Choroid plexus epithelial cell (primary cell): ENCODE data around the gene ERBB2.
A peak's percentile ranks its signal among the peaks of the same experiment; 100 is the strongest.

Source experiments
- DNase-seq: peaks from one replicate; pipeline ENCODE4 v3.0.0-alpha.2; 2010; ENCODE audit warnings: low read depth
- H3K4me3 ChIP-seq: 2 replicates; pipeline ENCODE4 v1.5.1; 2011; ENCODE audit warnings: low read depth, mild to moderate bottlenecking, control low read depth, low read length, moderate library complexity
- TF ChIP-seq, protein P1 (sequence below): conservative IDR thresholded peaks from 2 replicates; pipeline ENCODE4 v1.5.1; 2011; ENCODE audit warnings: low read depth, mild to moderate bottlenecking, control low read depth, inconsistent platforms, low read length, moderate library complexity

The ERBB2 gene

DNA sequence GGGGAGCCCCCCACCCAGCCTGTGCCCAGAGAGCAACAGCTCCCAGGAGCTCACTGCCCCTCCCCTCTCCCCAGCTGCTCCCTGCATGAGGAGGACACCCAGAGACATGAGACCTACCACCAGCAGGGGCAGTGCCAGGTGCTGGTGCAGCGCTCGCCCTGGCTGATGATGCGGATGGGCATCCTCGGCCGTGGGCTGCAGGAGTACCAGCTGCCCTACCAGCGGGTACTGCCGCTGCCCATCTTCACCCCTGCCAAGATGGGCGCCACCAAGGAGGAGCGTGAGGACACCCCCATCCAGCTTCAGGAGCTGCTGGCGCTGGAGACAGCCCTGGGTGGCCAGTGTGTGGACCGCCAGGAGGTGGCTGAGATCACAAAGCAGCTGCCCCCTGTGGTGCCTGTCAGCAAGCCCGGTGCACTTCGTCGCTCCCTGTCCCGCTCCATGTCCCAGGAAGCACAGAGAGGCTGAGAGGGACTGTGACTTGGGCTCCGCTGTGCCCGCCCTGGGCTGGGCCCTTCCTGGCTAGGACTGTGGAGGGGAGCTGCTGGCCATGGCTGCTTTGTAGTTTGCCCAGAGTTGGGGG, 34.1 kb upstream of the ERBB2 start:
- no peak for DNase-seq
- TF ChIP-seq, protein P1, sequence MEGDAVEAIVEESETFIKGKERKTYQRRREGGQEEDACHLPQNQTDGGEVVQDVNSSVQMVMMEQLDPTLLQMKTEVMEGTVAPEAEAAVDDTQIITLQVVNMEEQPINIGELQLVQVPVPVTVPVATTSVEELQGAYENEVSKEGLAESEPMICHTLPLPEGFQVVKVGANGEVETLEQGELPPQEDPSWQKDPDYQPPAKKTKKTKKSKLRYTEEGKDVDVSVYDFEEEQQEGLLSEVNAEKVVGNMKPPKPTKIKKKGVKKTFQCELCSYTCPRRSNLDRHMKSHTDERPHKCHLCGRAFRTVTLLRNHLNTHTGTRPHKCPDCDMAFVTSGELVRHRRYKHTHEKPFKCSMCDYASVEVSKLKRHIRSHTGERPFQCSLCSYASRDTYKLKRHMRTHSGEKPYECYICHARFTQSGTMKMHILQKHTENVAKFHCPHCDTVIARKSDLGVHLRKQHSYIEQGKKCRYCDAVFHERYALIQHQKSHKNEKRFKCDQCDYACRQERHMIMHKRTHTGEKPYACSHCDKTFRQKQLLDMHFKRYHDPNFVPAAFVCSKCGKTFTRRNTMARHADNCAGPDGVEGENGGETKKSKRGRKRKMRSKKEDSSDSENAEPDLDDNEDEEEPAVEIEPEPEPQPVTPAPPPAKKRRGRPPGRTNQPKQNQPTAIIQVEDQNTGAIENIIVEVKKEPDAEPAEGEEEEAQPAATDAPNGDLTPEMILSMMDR, result peak; percentile 4
- no peak overlapping the region for H3K4me3 ChIP-seq

DNA sequence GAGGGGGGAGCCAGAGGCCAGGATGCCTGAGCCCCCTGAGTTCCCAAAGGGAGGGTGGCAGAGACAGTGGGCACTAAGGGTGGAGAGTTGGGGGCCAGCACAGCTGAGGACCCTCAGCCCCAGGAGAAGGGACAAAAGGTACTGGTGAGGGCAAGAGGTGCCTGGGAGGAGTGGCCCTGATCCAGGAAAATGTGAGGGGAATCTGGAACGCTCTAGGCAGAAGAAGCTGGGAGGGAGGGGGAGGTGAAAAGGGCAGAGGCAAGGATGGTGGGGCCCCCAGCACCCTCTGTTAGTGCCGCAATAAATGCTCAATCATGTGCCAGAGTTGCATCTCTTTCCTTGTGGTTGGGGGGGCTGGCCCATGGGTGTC, 33.6 kb upstream of the ERBB2 start:
- no peak for DNase-seq
- TF ChIP-seq, protein P1, result no peak
- no peak overlapping the region for H3K4me3 ChIP-seq

DNA sequence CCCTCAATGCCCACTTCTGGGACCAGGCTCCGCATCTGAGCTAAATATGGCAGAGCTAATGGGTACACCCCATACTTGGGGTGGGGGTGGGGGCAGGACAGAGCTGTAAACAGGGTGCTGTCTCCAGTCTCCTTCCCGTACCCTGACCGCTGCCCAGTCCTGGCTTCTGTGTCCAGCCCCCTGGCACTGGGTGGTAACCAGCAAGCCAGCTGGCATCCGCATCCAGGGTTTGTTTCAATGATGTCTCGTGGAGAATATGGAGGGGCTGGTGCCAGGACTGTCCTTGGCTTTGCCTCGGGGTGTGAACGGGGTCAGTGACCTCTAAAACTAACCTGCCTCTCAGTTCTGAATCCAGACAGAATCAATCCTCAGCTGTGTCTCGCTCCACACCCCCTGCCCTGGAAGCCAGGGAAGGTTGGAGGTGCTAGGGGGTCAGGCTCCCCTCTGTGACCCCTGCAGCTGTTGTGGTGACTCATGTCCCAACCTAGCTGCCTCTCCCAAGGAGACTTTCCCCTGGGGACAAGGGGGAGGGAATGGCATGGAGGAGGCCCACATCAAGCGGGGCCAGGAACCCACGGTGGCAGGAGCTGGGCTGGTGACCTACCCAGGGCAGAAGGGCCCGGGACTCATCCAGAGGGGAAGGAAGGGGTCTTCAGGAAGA, 33.1 kb upstream of the ERBB2 start:
- DNase-seq, result no peak
- no peak overlapping the region for H3K4me3 ChIP-seq
- TF ChIP-seq, protein P1, result no peak

DNA sequence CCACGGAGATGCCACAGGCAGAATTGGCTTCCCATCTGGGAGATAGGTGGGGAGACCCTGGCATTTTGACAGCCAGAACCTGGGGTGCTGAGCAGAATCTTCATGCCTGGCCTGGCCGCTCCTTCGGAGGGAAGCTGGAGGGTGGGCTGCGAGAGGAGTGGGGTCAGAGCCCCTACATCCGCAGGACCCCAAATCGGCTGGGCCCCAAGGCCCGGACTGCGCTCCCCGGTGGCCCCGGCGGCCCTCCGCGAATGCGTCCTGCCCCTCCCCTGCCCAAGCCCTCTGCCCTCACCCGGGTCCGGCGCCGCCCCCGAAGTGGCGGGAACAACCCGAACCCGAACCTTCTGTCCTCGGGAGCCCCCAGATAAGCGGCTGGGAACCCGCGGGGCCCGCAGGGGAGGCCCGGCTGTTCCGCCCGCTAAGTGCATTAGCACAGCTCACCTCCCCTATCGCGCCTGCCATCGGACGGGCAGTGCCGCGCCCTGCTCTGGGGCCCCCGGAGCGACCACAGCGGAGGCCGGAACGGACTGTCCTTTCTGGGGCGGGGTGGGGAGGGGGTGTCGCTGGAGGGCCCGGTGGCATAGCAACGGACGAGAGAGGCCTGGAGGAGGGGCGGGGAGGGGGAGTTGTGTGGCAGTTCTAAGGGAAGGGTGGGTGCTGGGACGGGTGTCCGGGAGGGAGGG, 32.5 kb upstream of the ERBB2 start:
- H3K4me3 ChIP-seq, result no peak overlapping the region
- DNase-seq, result no peak

DNA sequence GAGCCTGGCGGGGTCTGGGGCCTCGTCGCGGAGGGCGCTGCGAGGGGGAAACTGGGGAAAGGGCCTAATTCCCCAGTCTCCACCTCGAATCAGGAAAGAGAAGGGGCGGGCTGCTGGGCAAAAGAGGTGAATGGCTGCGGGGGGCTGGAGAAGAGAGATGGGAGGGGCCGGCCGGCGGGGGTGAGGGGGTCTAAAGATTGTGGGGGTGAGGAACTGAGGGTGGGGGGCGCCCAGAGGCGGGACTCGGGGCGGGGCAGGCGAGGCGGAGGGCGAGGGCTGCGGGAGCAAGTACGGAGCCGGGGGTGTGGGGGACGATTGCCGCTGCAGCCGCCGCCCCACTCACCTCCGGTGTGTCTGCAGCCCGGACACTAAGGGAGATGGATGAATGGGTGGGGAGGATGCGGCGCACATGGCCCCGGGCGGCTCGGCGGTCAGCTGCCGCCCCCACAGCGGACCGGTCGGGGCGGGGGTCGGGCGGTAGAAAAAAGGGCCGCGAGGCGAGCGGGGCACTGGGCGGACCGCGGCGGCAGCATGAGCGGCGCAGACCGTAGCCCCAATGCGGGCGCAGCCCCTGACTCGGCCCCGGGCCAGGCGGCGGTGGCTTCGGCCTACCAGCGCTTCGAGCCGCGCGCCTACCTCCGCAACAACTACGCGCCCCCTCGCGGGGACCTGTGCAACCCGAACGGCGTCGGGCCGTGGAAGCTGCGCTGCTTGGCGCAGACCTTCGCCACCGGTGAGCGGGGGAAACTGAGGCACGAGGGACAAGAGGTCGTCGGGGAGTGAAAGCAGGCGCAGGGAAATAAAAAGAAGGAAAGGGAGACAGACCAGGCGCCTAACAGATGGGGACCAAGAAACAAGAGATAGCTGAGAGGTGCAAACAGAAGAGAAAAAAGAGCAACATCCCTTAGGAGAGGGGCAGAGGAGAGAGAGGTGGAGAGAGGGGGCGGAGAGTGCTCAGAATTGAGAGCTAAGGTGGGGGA, 31.6 kb upstream of the ERBB2 start, which contains the start of gene PNMT:
PNMT (plus strand) TSS at position 509 of the 980 bp plus-strand sequence; CDS start at position 532, 23 bp downstream.
- H3K4me3 ChIP-seq, result peak within 1 kb of the TSS; percentile 24
- peak; percentile 59 for DNase-seq
- TF ChIP-seq, protein P1, result peak; percentile 66

More for the DNA sequence above, 32.5 kb upstream of the ERBB2 start:
- TF ChIP-seq, protein P1, result no peak

DNA sequence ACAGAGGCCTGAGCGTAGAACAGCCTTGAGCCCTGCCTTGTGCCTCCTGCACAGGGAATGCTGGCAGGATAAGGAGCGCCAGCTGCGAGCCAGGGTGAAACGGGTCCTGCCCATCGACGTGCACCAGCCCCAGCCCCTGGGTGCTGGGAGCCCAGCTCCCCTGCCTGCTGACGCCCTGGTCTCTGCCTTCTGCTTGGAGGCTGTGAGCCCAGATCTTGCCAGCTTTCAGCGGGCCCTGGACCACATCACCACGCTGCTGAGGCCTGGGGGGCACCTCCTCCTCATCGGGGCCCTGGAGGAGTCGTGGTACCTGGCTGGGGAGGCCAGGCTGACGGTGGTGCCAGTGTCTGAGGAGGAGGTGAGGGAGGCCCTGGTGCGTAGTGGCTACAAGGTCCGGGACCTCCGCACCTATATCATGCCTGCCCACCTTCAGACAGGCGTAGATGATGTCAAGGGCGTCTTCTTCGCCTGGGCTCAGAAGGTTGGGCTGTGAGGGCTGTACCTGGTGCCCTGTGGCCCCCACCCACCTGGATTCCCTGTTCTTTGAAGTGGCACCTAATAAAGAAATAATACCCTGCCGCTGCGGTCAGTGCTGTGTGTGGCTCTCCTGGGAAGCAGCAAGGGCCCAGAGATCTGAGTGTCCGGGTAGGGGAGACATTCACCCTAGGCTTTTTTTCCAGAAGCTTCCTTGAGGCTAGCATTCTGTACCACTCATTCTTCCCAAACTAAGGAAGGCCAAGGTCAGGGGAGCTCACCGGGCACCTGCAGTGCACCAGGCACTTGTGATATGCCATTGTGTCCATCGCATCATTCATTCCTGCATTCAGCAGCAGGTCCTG, 29.7 kb upstream of the ERBB2 start:
- no peak for DNase-seq
- H3K4me3 ChIP-seq, result no peak overlapping the region
- TF ChIP-seq, protein P1, result no peak
